ENCODE measurements around the gene UBL4B.

DNA sequence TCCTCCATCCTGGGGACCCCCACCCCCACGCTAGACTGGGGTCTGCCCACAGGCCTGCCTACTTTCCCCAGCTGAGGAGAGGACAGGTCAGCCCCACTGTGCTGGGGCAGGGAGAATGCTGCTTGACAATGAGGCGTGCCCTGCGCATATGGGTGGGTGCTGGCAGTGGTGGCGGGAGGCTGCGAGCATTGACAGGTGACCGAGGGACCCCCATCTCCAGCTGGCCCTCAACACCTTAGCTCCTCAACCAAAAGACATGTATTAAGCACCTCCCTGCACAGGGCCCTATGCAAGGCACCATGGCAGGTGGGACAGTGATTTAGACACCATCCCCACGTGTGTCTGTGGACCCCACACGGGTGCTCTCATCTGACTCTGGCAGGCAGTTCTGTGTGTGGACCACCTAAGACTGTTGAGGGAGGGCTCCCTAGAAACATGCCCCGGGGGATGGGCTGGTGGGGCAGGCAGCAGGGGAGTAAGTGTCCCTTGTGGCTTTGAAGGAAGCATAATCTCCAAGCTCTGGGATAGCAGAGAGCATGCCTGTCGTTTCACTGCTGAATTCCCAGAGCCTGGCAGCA lies 23.4 kb upstream of the UBL4B start:
- TF ChIP-seq, protein P1, sequence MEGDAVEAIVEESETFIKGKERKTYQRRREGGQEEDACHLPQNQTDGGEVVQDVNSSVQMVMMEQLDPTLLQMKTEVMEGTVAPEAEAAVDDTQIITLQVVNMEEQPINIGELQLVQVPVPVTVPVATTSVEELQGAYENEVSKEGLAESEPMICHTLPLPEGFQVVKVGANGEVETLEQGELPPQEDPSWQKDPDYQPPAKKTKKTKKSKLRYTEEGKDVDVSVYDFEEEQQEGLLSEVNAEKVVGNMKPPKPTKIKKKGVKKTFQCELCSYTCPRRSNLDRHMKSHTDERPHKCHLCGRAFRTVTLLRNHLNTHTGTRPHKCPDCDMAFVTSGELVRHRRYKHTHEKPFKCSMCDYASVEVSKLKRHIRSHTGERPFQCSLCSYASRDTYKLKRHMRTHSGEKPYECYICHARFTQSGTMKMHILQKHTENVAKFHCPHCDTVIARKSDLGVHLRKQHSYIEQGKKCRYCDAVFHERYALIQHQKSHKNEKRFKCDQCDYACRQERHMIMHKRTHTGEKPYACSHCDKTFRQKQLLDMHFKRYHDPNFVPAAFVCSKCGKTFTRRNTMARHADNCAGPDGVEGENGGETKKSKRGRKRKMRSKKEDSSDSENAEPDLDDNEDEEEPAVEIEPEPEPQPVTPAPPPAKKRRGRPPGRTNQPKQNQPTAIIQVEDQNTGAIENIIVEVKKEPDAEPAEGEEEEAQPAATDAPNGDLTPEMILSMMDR (optimal IDR thresholded peaks at IDR 0.05 in 1 of 3, IDR thresholded peaks at IDR 0.05 in 1 of 3, conservative IDR thresholded peaks at IDR 0.05 in 1 of 3; ENCODE audit: extremely low read depth in 1 of 3, insufficient read depth in 2 of 3, low read length in 3 of 3): no peak
- no peak for TF ChIP-seq EZH2 (IDR thresholded peaks at IDR 0.05; ENCODE audit: low read length)

Measured in keratinocyte (primary cell).